ENCODE results near the gene MPND. TPM values are rescaled to one million over a fixed set of nuclear protein-coding genes. Genes with fewer than 3 reads are reported as not detected.

The MPND gene
- total RNA-seq, 2 donors from 2014 or later = 51.5 to 55.9 TPM

GRCh38 chr19:4365341-4365740 lies 22.0 kb downstream of the MPND start:
- Mint-ChIP-seq H3K27me3 (ENCODE audit: insufficient read depth) (no peaks in the 10 kb centered on the region), H3K36me3 (ENCODE audit: low read depth) (peaks cover 20% of the 10 kb centered on the region), H3K4me1 (peaks cover 17% of the 10 kb centered on the region), H3K27ac (no peak overlapping the region), H3K9me3 (no peaks in the 10 kb centered on the region), H3K4me3 (no peak overlapping the region)
- TF ChIP-seq CTCF (conservative IDR thresholded peaks at IDR 0.05) = no peak
- peaks cover 31% of the 10 kb centered on the region for H3K36me3 ChIP-seq (ENCODE audit: control insufficient read depth, insufficient read depth, low read length)
- no peak overlapping the region for H3K4me3 ChIP-seq (ENCODE audit: low read length)
- WGBS, 2 experiments (ENCODE audit: insufficient coverage in 1 of 2, insufficient read length in 1 of 2) = 95 to 99% methylated on average over 12 to 16 of the region's 16 CpGs
- H3K4me1 ChIP-seq (ENCODE audit: control insufficient read depth, insufficient read depth, low read length) = peaks cover 3% of the 10 kb centered on the region
- DNase-seq = peak; percentile 55
- peak overlapping the region; percentile 24 for H3K27ac ChIP-seq (ENCODE audit: low read depth, low read length)
- H3K9ac ChIP-seq (ENCODE audit: extremely low read depth, low read length, poor library complexity, severe bottlenecking) = no peak overlapping the region
- no peaks in the 10 kb centered on the region for H3K9me3 ChIP-seq (ENCODE audit: control insufficient read depth, low read length)
- H3K27me3 ChIP-seq (ENCODE audit: control insufficient read depth, insufficient read depth, low read length, poor library complexity, severe bottlenecking) = no peaks in the 10 kb centered on the region

- Histone ChIP-seq H3K4me3 (ENCODE audit: low read length) (no peak overlapping the region), H3K36me3 (ENCODE audit: control insufficient read depth, insufficient read depth, low read length) (peaks cover 29% of the 10 kb centered on the region), H3K27me3 (ENCODE audit: control insufficient read depth, insufficient read depth, low read length, poor library complexity, severe bottlenecking) (no peaks in the 10 kb centered on the region), H3K9me3 (ENCODE audit: control insufficient read depth, low read length) (no peaks in the 10 kb centered on the region), H3K4me1 (ENCODE audit: control insufficient read depth, insufficient read depth, low read length) (peaks cover 3% of the 10 kb centered on the region), H3K27ac (ENCODE audit: low read depth, low read length) (peak overlapping the region; percentile 24), H3K9ac (ENCODE audit: extremely low read depth, low read length, poor library complexity, severe bottlenecking) (no peak overlapping the region)
- 94 to 96% methylated on average over 12 to 19 of the region's 19 CpGs for WGBS, 2 experiments (ENCODE audit: insufficient coverage in 1 of 2, insufficient read length in 1 of 2)
- peaks cover 15% of the 10 kb centered on the region for H3K36me3 Mint-ChIP-seq (ENCODE audit: low read depth)
- TF ChIP-seq CTCF (conservative IDR thresholded peaks at IDR 0.05) = no peak
- no peaks in the 10 kb centered on the region for H3K27me3 Mint-ChIP-seq (ENCODE audit: insufficient read depth)
- H3K9me3 Mint-ChIP-seq = no peaks in the 10 kb centered on the region
- H3K27ac Mint-ChIP-seq = no peak overlapping the region
- peaks cover 11% of the 10 kb centered on the region for H3K4me1 Mint-ChIP-seq
- no peak for DNase-seq
- H3K4me3 Mint-ChIP-seq = no peak overlapping the region
Observed at GRCh38 chr19:4365791-4366665, 22.7 kb downstream of the MPND start.

GRCh38 chr19:4366666-4367335 lies 23.4 kb downstream of the MPND start:
- H3K27ac ChIP-seq (ENCODE audit: low read depth, low read length) = no peak overlapping the region
- H3K36me3 Mint-ChIP-seq (ENCODE audit: low read depth) = peaks cover 15% of the 10 kb centered on the region
- no peak overlapping the region for H3K4me3 ChIP-seq (ENCODE audit: low read length)
- peaks cover 11% of the 10 kb centered on the region for H3K4me1 Mint-ChIP-seq
- WGBS, 2 experiments (ENCODE audit: insufficient coverage in 1 of 2, insufficient read length in 1 of 2) = 91 to 97% methylated on average over 6 to 16 of the region's 16 CpGs
- no peak overlapping the region for H3K27ac Mint-ChIP-seq
- no peaks in the 10 kb centered on the region for H3K27me3 Mint-ChIP-seq (ENCODE audit: insufficient read depth)
- no peak overlapping the region for H3K9ac ChIP-seq (ENCODE audit: extremely low read depth, low read length, poor library complexity, severe bottlenecking)
- no peak for TF ChIP-seq CTCF (conservative IDR thresholded peaks at IDR 0.05)
- H3K27me3 ChIP-seq (ENCODE audit: control insufficient read depth, insufficient read depth, low read length, poor library complexity, severe bottlenecking) = no peaks in the 10 kb centered on the region
- no peaks in the 10 kb centered on the region for H3K9me3 Mint-ChIP-seq
- H3K36me3 ChIP-seq (ENCODE audit: control insufficient read depth, insufficient read depth, low read length) = peaks cover 21% of the 10 kb centered on the region
- H3K4me3 Mint-ChIP-seq = no peak overlapping the region
- H3K4me1 ChIP-seq (ENCODE audit: control insufficient read depth, insufficient read depth, low read length) = peaks cover under 1% of the 10 kb centered on the region
- H3K9me3 ChIP-seq (ENCODE audit: control insufficient read depth, low read length) = no peaks in the 10 kb centered on the region
- no peak for DNase-seq
